Stimulated activated CD8-positive, alpha-beta memory T cell treated with anti-CD3 and anti-CD28 coated beads, Interleukin-4, amount 100 ng/mL, for 1 hour (primary cell): ENCODE measurements around the gene ADSS1.

Experiments used
- DNase-seq, 2 donors: peaks; one replicate each; pipeline ENCODE4 v3.0.0-alpha.2; 2020; ENCODE audit warnings: low read depth in 2 of 2, low spot score in 1 of 2

ADSS1 gene

DNA sequence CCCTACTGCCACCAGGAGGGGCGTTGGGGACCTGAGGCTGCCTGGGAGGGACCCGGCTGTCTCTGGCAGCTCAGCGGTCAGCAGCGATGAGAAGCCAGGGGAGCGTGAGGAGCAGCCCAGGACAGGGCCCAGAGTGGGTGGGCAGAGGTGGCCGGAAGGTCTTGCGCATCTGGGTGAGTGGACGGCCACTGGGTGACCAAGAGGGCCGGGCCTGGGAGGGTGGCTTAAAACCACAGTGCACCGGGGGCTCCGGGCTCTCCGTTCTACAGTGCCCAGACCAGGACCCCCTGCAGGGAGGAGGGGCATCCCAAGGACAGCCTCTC, 24.6 kb upstream of the ADSS1 start:
- no peak for DNase-seq

DNA sequence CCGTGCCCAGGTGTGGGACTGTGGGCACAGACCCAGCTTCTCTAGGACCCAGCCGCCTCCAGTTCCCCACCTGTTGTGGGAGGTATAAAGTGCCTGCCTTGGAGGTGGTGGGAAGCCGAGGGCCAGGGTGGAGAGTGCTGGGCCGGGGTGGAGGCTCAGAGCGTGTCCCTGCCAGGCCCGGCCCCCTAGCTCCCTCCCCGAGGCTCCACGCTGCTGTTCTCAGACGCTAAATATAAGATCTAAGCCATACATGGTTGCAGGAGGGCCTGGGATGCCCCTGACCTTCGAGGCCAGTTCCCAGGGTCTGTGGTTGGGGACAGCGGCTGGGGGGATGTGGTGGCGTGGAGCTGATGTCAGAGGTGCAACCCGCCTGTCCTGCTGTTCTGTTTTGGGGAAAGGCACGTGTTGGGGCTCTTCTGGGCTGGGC, 23.8 kb upstream of the ADSS1 start:
- DNase-seq: no peak

GRCh38 chr14:104700747-104701217, 23.2 kb upstream of the ADSS1 start:
- no peak for DNase-seq

GRCh38 chr14:104701383-104702076, 22.5 kb upstream of the ADSS1 start:
- no peak for DNase-seq

DNA sequence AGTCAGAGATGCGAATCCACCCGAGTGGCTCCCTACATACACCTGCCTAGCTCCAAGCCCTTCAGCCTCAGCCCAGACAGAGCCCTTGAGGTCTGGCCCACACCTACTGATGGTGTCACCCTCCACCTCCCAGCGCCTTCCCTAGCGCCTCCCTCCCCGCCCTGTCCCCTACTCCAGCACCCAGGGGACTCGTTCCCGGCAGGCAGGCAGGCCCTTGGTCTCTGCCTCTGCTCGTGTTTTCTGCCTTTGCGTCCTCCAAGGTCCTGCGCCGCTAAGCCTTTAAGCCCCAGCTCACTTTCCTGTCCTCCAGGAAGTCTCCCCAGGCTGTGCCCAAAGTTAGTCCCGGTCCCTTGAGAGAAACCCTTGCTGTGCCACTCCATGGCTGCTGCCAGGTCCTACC, 21.9 kb upstream of the ADSS1 start:
- no peak for DNase-seq

DNA sequence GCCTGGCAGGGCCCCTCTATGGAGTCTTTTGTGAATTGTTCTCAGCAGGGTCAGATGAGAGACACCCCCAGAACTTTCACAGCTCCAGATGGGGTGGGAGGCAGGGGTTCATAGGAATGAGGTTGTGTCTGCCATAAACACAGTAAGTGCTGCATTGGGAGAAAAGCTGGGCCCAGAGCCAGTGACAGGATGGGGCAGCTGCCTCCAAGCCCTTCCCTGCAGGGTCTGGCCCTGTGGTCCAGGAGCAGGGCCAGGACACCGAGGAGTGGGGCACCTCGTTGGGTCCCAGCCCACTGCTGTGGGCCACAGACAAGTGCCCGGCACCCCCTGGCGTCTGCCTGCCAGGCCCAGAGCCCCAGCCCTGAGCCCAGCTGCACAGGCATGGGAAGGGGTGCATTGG, 21.4 kb upstream of the ADSS1 start:
- DNase-seq: no peak

DNA sequence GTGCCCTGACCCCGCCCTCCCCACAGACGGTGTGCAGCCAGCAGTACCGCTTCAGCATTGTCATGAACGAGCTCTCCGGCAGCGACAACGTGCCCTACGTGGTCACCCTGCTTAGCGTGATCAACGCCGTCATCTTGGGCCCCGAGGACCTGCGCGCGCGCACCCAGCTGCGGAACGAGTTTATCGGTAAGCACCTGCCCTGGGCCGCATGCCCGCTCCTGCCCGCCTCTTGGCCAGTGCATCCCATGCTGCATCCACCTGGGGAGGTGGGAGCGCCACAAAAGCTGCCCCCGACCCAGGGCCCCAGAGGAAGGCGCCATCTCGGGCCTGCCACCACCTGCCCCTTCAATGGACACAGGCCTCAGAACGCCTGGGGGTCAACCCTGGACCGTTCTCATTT, 20.8 kb upstream of the ADSS1 start:
- DNase-seq: no peak

- DNase-seq: no peak
Observed at GRCh38 chr14:104704252-104704651, 19.8 kb upstream of the ADSS1 start.

- DNase-seq: no peak
Observed at GRCh38 chr14:104705340-104706047, 18.5 kb upstream of the ADSS1 start.

- DNase-seq: no peak
Observed at GRCh38 chr14:104706733-104707607, 17.1 kb upstream of the ADSS1 start.

DNA sequence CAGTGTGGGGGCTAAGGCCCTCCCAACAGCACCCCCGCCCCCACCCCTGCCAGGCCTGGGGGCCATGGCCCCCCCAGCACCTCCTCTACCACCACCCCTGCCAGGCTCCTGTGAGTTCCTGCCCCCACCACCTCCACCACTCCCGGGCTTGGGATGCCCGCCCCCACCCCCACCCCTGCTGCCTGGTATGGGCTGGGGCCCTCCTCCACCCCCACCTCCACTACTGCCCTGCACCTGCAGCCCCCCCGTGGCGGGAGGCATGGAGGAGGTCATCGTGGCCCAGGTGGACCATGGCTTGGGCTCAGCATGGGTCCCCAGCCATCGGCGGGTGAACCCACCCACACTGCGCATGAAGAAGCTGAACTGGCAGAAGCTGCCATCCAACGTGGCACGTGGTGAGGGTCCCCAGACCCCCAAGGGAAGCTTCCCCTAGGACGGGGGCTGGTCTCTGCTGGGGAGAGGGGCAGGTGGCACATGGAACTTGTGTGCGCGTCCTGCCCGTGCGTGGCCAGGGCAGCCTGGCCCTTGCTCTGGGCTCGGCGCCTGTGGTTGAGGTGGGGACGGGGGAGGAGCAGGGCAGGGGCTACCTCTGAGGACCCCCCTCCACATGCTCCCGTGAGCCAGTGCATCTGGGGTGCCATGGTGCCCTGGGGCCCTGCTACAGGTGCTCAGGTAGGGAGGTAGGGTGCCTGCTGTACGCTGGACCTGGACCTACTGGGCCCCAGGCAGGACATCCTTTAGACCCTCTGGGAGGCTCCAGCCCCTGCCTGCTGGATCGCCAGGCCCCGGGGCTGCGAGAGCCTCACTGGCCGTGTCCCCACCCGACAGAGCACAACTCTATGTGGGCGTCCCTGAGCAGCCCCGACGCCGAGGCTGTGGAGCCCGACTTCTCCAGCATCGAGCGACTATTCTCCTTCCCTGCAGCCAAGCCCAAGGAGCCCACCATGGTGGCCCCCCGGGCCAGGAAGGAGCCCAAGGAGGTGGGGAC, 16.1 kb upstream of the ADSS1 start:
- DNase-seq: no peak

- peak; percentile 38 to 52 for DNase-seq
Observed at GRCh38 chr14:104708606-104709268, 15.3 kb upstream of the ADSS1 start.

DNA sequence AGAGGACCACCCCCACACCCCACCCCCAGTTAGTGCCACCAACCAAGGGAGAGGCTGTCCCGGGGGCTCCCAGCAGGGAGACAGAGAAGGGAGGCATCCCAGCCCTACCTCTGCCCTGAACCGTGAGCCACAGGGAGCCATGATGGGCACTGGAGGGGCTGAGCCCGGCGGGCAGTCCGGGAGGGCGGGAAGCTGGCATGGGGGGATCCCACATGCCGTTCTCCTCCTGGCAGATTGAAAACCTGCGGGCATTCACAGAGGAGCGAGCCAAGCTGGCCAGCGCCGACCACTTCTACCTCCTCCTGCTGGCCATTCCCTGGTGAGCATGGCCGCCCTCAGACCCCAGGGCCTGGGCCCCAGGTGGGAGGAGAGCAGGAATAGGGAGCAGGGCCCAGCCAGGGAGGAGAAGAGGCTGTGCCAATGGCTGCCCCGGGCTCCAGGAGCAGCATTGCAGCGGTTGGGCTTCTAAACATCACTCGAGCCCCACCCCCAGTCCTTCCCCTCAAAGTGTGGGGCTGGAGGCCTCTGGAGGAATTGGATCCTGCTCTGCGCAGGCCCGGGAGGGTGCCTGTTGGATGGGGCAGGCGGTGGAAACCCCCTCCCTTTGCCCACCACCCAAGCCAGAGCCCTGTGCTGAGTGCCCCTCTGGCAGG, 14.5 kb upstream of the ADSS1 start:
- no peak for DNase-seq

DNA sequence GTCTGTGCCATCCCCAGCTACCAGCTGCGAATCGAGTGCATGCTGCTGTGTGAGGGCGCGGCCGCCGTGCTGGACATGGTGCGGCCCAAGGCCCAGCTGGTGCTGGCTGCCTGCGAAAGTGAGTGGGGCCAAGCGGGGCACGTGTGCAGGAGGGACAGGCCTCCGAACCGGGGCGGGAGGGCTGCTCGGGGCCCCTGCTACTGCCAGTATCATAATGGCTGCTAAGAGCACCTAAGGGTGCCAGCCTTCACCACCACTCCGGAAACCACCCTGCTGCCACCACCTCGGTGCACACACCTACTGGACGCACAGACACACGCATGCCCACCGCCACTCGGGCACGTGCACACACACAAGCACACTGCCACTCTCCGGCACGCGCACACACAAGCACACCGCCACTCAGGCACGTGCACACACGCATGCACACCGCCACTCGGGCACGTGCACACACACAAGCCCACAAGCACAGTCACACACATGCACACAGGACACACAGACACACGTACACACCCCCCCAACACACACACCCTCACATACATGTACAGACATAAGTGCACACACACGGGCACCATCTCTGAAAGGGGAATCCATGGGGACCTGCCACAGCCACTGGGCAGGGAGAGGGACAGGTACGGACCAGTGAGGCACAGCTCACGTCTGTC, 13.8 kb upstream of the ADSS1 start:
- no peak for DNase-seq

DNA sequence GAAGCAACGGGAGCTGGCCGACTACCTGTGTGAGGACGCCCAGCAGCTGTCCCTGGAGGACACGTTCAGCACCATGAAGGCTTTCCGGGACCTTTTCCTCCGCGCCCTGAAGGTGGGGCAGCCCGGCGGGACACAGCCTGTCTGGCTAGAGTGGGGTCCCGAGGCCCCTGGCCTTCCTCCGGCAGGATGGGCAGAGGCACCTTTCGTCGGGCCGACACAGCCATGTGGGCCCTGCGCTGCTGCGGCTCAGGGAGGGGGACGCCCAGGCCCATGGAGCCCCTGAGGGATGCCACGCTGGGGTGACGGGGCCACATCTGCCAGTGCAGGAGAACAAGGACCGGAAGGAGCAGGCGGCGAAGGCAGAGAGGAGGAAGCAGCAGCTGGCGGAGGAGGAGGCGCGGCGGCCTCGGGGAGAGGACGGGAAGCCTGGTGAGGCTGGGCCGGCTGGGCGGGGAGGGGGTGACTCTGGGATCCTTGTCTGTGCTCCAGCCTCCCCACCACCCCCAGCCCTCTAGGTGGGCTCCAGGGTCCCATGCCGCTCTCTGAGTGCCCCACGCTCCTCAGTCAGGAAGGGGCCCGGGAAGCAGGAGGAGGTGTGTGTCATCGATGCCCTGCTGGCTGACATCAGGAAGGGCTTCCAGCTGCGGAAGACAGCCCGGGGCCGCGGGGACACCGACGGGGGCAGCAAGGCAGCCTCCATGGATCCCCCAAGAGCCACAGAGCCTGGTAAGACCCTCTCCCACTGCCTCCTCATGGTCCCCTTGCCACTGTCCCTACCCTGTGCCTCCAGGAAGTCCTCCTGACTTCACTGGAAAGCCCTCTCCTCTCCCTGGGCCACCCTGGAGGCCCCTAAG, 10.9 kb upstream of the ADSS1 start:
- DNase-seq: no peak

DNA sequence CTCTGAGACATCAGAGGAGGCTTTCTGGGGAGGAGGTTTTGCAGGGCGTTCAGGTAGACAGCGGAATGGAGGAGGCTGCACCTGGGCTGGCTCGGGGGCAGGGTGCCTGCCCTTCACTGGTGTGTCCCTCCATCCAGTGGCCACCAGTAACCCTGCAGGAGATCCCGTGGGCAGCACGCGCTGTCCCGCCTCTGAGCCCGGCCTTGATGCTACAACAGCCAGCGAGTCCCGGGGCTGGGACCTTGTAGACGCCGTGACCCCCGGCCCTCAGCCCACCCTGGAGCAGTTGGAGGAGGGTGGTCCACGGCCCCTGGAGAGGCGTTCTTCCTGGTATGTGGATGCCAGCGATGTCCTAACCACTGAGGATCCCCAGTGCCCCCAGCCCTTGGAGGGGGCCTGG, 10.0 kb upstream of the ADSS1 start:
- DNase-seq: no peak

- DNase-seq: no peak
Observed at GRCh38 chr14:104714681-104715080, 9.3 kb upstream of the ADSS1 start.

GRCh38 chr14:104715416-104715815, 8.6 kb upstream of the ADSS1 start:
- no peak for DNase-seq
